NCI-H69 (cell line): ENCODE results near the gene PDLIM7.

Experiments
- DNase-seq: peaks from one replicate; lab custom pipeline; 2025; lab: John Stamatoyannopoulos, UW

PDLIM7 gene

DNA sequence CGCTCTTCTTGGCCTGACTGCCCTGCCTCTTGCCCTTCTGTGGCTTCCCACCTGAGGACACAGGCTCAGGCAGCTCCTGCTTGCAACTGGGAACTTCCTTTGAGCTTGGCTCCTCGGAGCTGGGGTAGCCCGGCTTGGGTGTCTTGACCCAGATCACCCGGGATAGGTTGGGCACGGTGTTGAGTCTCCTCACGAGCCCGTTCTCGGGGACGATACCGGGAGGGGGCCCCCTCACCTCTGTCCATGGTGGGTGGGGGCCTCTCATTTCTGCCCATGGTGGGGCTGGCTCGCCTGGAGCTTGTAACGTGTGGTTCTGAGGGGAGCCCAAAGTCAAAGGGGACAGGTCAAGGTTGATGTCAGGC lies 27.1 kb upstream of the PDLIM7 start:
- DNase-seq, result no peak

DNA sequence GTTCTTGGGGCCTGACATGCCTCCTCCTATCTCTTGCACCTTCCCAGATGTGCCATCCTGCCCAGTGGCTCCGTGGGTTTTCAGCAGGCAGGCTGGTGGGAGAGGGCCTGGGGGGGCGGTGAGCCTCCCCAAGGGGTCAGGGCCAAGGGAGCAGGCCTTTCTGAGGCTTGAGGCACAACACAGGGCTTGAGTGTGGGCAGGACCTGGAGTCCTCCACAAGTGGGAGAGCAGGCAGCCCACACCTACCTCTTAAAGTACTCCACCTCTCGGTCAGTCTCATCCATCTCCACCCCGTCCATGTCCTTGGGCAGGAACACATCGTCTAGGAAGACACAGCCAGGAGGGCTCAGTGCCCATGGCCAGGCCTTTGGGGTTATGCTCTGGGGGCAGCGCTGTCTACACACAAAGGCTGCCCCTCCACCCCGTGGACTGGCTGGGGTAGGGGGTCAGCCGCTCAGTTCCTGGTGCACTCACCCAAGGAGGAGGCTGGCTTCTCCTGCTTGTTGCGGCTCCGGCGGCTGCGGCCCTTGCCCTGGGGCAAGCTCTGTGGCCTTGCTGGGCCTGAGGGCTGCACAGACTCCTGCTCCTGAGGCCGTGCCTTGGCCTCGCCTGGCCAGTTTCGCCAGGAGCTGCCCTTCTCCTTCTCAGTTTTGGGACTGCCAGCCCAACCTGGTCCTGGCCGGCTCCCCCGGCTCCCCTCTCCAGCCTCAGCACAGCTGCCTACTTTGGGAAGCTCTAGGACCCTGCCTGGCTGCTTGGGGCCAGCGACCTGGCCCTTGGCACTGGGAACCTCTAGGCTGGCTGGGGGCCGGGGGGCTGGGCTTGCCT lies 26.5 kb upstream of the PDLIM7 start:
- no peak for DNase-seq

DNA sequence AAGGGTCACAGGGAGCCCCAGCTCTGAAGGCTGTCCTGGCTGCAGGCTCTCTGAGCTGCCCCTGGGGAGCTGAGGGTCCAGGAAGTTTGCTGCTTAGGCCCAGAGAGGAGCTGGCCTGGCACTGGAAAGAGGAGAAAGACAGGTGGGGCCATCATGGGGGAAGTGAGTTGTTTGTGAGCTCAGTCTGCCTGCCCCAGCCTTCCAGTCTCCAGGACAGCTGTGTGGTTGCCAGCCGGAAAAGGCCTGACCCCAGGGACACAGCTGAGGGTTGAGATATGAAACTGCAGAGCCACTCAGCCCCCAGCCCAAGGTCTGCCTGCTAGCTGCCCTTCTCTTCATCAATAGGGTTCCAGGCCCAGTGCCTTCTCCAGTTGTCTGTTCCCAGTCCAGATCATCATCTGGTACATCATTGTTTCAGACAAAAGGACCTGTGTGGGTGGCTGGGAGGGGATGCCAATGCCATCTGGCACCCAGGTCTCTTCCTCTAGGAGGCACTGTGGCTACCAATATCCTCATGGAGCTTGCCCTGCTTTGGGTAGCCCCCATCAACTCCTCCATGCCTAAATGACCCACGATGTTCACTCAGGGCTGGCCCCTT lies 23.6 kb upstream of the PDLIM7 start:
- peak; percentile 17 for DNase-seq

DNA sequence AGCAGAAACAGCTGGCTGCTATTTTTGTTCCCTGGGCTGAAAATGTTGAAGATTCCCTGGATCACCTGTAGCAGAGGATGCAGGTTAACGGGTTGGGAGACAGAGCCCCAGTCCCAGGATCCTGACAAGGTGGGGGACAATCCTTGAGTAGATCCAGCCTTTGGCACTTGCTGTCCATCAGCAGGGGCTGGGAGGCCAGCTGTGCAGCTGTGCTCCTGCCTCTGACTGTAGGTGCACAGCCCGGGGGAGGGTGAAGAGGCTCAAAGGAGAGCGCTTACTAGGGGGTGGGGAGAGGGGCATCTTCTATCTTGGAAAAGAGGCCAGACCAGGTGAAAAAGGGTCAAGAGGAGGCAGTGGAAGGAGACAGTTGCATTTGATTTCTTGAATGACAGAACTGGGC lies 22.9 kb upstream of the PDLIM7 start:
- DNase-seq, result no peak

DNA sequence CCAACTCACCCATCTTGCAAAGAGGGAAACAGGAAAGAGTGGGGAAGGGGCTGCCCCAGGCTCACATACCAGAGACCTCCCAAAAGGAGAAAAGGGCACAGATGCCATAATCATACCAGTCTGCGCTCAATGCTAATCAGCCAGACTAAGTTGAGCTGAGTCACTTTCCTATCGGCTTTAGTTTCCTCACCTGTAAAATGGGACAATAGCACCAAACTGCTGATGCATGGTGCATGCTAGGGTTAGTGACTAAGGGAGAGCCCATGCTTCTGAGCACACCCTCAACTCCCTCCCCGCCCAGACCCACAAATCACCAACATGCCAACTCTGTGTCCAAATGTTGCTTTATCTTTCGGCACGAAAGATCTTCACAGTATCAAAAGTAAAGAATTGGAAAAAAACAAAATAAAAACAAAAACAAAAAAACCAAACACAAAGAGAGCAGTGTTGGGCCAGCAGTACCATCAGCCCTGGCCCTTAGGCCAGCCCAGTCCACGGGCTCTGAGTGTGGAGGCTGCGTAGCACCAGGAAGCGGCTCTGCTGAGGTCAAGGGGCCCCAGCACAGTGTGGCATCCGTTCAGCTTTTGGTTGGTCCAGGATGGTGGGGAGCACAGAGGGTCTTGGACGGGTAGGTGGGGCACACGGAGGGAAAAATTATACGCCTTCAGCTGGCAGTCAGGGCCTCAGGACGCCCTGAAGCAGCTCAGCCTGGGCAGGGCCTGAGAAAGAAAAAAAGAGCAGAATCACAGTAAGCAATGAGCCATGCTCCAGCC lies 22.2 kb upstream of the PDLIM7 start:
- no peak for DNase-seq

DNA sequence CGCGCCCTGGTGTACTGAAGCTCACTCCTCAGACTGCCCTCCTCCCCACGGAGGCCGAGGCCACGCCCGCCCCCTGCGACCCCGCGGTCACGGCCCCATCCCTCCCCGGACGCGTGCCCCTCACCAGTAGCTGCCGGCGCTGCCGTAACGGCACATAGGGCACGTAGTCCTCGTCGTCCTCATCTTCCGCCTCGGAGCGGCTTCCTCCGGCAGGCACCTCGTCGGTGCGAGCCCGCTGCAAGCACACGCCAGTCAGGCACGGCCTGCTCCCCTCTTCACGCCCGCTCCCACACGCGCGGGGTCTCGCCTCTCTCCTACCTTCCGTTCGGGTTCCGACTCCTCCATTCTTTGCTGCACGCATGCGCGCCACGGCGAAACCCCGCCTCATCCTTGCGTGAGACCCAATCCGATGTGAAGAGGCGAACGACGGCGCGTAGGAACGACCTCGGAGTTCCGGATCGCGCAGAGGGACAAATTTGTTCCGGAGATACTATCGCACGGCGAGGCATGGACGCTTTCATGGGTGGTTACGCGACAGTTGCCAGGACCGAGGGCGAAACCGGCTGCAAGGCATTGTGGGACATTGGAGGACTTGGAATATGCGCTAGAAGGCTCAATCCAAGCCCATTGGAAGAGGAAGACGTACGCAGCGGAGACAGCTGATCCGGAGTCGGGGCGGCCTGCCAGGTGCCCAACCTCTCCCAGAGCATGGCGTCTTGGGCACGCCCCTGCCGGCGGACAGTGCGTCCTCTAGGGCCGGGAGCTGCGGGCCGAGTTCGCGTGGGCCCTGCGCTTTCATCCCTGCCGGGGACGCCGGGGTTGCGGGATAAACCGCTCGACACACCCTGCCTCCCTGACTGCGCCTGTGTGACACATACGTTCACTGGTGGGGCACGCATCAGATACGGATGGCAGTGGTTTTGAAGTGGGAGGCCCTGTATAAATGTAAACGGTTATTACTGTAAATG lies 19.5 kb upstream of the PDLIM7 start, which contains the start of gene DDX41:
Gene DDX41 (minus strand): TSS at position 361 of the 968 bp plus-strand sequence. CDS start 16 bp downstream, at position 345.
- peak; percentile 99 for DNase-seq

DNA sequence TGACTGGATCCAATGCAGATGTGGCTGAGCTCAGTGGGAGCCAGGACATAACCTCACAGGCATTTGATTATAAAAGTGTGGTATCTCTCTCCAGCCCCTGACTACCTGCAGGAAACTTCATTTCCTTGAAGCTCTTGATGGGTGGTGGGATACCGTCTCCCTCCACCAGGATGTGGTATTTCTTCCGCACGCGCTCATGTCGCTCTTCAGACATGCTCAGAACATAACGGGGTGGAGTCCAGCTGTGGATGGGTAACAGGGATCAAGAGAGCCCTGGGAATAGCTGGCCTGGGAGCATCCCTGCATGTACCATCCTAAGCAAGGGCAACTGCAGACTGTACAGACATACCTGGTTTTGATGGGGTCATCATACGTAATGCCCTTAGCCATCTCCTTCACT lies 18.2 kb upstream of the PDLIM7 start:
- DNase-seq, result no peak

DNA sequence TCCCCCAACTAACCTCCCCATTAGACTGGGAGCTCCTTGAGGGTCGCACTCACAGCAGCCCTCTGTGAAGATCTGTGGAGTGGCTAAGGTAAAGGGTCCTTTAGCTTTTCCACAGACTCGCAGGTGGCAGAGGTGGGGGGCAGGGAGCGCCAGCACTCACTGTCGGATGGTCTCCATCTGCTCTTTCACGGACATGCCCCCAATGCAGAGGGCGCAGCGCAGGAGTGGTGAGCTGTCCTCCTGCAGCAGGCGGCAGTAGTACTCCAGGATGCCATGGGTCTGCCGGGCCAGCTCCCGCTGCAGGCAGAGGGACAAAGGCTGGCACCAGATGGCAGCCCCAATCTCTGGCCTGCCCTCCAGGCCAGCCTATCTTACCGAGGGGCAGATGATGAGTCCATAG lies 17.1 kb upstream of the PDLIM7 start:
- DNase-seq, result no peak

DNA sequence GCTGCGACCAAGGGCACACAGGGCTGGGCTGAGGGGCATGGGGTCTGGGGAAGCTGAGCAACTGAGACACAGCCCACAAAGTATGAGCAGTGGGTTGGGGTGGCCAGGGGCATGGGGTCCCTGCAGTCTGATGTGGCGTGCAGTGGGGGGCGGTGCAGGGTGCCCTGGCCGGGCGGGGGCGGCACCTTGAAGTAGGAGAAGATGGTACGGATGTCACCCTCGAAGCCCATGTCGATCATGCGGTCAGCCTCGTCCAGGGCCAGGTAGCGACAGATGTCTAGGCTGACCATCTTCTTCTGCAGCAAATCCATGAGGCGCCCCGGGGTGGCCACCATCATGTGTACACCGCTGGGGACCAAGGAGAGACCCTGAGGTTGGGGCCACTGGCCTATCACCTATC lies 16.1 kb upstream of the PDLIM7 start:
- no peak for DNase-seq

DNA sequence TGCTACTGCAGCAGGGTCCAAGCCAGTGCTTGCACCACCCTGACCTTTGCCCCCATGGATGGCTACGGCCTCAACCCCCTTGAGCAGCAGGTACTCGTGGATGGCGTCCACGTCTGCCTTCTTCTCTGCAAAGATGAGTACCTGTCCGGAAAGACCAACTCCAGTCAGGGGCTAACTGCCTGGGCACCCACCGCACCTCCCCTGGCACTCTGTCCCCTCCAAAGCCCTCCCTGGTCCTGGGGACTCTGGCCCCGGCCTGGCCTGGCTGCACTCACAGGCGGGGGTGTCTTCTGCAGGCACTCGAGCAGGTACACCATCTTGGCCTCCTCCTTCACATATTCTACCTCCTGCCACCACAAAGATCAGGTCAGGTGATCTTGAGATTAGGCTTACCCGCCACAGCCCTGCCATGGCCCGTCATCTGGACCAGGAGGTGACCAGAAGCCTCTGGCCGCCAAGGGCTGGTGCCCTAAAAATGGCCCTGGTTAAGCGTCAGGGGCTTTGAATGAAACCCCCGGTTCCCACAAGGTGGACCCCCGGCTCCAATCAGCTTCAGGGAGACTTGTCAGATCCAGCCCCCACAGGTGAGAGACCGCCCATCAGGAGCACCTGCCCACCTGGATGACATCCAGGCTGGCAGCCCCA lies 15.5 kb upstream of the PDLIM7 start:
- DNase-seq, result no peak

DNA sequence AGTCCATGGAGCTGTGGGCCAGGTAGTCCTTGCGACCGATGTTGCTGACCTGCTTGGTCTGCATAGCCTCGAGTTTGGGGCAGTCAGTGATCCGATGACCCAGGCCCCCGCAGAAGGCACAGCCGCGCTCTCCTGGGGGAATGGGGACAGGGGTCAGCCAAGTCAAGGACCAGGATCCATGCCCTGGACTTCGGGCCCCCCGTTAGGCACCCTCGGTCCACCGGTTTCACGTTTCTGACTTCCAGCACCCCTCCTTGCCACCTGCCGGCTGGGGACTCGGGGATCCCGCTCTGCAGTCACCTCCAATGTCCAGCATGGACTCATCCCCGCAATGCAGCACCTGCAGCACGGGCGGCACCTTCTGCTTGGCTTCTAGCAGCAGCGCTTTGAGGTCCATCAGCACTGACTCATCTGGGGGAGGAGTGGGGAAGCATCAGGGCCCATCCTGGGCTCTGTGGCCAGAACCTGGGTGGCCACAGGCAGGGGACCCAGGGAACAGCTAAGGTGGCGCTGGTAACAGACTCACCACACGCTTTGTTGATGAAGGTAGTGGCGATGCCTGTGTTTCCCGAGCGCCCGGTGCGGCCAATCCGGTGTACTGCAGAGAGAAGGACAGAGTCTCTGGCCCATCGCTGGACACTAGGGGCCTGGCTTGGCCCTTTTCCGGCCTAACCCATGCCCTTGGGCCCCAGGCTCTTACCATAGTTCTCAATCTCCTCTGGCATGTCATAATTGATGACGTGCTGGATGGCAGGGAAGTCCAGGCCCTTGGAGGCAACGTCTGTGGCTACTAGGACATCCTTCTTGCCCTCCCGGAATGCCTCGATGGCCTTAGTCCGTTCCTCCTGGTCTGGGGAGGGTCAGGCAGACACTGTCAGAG lies 14.6 kb upstream of the PDLIM7 start:
- DNase-seq, result no peak

DNA sequence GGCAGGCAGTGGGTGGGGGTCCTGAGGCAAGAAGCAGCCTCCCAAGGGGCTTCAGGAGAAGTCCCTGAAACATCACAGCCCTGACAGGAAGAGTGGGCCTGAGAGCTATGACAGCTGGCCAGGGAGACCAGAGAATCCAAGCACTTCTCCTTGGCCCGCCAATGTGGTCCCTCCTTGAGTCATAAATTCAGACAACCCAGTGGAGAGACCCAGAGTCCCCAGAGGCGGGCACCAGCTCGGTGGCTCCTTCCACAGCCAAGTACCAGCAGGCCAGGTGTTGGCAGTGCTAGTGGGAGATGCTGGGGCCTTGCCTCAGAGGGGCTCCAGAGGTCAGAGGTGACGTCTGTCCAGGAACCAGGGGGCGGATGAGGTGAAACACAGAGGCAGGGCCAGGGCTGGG lies 13.8 kb upstream of the PDLIM7 start:
- DNase-seq, result no peak

DNA sequence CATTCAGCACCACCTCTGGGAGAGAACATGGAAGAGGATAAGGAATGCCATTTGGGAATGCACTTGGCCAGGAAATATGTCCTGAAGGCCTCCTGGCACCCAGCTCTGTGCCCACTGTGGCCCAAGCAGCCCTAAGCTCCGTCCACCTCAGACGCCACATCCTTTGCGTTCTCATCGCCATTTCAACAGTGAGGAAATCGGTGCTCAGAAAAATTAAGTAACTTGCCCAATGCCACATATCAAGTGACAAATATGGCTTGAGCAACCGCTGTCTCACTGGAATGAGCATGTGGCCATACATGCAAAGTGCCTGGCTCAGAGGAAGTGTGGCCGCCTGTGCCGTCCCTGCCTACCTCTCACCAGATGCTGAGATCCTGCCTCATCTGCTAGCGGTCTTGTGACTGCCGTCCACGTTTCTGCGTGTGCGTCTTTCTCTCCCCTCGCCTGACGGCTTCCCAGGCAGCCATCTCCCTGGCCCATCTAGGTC lies 13.2 kb upstream of the PDLIM7 start:
- no peak for DNase-seq

DNA sequence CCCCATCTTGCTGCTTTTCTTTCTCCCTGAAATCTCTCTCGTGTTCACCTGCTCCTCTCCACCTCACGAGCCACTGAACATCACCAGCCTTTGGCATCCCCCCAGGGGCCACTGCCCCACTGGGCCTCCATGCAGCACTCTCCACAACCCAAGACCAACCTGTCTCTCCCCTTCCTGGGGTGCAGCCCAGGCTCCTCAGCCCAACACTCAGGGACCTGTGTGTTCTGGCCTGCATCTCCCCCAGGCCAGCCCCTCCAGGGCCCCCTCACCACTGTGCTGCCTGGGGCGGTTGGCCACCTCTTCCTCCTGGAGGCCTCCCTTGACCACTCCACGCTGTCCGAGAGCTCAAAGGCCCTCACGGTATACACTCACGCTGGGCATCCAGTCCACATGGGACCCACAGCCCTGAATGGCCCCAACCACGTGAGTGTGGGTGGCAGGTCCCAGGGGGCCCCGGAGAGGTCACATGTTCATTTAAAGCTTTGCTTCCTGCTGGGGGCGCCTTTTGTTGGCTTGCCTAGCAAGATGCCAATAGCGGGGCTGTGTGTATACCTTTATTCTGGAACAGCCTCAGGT lies 12.7 kb upstream of the PDLIM7 start:
- DNase-seq, result peak; percentile 14

DNA sequence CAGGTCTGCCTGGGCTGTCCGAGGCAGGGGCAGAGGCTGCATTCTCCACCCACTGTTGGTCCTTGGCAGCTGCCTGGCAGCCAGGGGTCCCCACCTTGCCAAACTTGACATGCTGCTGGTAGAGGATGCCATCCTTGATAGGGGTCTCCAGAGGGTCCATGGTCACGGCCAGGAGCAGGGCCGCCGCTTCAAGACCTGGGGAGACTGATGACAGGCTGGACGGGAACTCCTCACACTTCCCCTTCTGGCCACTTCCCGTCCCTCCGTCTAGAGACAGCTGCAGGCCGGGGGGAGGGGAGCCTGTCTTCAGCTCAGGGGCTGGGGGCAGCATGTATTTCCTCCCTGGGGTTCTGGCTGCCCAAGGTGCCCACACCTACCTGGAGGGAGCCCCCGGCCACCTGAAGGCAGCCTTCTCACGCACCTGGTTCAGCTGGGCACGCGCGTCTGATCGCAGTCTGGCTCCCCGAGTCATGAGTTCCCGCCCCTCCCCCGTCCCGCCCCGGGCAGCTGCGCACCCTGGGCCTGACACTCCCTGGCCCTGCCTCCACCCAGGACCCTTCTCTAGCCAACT lies 12.1 kb upstream of the PDLIM7 start, which contains the start of gene DOK3:
Gene DOK3 (minus strand): TSS at position 446 of the 571 bp plus-strand sequence. CDS start 286 bp downstream, at position 160.
- no peak for DNase-seq

DNA sequence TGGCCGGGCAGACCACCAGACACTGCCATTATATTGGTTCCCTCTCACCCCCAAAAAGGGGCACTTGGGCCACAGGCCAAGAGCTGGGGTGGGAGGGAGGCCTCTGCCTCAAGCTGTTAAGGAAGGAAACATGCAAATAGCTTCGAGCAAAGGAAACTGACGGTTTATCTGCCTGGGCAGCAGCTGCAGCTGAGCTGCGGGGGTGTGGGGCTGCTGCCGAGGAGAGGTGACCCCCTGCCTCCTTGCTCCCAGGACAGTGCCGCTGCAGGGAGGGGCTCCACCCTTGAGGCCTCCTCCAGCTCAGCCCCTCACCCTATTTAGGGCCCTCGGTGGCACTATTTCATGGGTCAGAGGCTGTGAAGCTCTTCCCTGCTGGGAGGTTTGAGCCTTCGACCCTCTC lies 11.4 kb upstream of the PDLIM7 start:
- DNase-seq, result no peak

DNA sequence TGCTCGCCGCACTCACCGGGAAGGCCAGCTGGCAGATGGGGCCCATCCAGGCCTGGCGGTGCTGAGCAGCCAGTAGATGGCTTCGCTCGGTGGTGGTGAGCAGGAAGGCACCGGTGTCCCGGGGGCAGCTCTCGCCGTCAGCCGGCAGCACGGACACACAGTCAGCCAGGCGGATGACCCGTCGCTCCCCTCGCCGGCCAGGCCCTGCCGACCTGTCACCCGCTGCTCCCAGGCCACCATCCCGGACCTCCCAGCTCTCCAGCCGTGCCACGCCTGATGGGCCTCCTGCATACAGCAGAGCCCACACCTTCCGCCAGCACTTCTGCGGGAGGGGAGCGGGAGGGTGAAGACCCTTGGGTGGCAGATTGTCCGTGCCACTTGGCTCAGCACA lies 10.8 kb upstream of the PDLIM7 start:
- DNase-seq, result no peak

DNA sequence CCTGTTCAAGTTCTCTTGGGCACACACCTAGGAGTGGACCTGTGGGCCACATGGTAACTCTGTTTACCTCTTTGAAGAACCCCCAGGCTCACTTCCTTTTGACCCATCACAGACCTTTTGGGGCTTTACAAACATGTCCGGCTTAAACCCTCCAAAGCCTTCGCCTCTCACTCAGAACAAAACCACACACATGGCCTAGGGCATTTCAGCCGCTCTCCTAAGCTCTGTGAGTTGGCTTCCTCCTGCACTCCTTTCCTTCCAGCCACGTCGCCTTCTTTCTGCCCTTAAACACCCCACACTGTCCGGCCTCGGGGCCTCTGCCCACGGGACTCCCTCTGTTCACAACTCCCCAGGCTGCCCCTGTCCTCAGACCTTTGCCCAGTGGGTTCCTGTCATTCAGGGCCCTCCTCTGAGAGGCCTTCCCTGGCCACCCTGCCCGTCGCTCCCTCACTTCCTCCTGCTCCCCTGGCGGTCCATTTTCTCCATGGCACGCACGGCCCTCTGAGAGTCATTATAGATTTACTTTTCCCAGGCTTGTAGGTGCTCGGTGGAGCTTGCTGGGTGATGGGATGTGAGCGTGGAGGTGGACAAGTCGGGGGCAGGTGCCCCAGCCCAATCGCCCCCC lies 10.3 kb upstream of the PDLIM7 start:
- no peak for DNase-seq

DNA sequence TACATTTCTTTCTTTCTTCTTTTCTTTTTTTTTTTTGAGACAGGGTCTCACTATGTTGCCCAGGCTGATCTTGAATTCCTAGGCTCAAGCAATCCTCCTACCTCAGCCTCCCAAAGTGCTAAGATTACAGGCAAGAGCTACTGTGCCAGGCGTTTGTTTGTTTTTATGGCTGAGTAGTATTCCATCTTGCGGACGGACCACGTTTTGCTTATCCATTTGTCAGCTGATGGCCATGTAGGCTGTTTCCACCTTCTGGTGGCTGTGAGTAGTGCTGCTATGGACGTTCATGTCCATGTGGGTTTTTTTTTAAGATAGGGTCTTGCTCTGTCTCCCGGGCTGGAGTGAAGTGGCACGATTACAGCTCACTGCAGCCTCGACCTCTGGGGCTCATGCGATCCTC lies 9.8 kb upstream of the PDLIM7 start:
- DNase-seq, result no peak
